ENCODE results near the gene FLYWCH1. TPM values are rescaled to one million over a fixed set of nuclear protein-coding genes. Genes with fewer than 3 reads are reported as not detected.

FLYWCH1 gene
- total RNA-seq, 4 donors from 2014 or later: 33.8 to 61.6 (median 46.8) TPM

DNA sequence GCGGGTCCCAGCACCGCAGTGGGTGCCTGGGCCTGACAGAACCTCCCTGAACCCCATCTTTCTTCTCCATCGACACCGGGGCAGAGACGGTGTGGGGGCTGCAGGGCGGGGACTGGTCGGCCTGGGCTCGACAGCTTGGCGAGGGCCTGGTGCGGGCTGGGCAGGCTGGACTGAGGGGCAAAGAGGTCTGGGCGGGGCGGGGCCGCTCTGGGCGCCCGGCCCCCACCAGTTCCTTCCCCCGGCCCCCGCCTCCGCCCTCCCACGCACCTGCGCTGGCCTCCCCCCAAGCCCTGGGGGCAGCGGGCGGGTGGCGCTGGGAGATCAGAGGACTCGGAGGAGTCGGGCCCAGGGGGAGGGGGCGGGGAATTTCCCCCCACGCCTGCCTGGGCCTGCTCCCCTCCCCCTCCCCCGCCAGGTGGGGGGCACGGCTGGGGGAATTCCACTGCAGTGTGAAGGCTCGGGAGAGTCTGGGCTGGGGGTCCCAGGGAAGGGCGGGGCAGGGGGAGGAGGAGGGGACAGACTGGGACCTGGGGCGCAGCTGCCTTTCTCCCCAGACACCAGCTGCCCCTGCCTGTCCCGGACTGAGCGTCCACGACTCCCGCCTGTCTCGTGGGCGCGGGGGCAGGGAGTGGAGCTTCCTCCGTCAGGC is 51.5 kb downstream of the FLYWCH1 start:
- Histone ChIP-seq H3K4me3 (peak overlapping the region; percentile 34 to 50 (median 36)), H3K9me3 (no peaks in the 10 kb centered on the region), H3K36me3 (no peaks in the 10 kb centered on the region), H3K27me3 (peaks cover 34 to 99% (median 75%) of the 10 kb centered on the region in 4 donors), H3K4me1 (peaks cover 39 to 57% (median 53%) of the 10 kb centered on the region in 4 donors), H3K27ac (replicated peaks in 1 of 4) (no peak overlapping the region)
- WGBS: 3% methylated on average over 5 of the region's 40 CpGs
- intact Hi-C loops (cut with DNase I): no loop called here
- no peak for DNase-seq (ENCODE audit: extremely low spot score)
- TF ChIP-seq, protein P1, sequence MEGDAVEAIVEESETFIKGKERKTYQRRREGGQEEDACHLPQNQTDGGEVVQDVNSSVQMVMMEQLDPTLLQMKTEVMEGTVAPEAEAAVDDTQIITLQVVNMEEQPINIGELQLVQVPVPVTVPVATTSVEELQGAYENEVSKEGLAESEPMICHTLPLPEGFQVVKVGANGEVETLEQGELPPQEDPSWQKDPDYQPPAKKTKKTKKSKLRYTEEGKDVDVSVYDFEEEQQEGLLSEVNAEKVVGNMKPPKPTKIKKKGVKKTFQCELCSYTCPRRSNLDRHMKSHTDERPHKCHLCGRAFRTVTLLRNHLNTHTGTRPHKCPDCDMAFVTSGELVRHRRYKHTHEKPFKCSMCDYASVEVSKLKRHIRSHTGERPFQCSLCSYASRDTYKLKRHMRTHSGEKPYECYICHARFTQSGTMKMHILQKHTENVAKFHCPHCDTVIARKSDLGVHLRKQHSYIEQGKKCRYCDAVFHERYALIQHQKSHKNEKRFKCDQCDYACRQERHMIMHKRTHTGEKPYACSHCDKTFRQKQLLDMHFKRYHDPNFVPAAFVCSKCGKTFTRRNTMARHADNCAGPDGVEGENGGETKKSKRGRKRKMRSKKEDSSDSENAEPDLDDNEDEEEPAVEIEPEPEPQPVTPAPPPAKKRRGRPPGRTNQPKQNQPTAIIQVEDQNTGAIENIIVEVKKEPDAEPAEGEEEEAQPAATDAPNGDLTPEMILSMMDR (IDR thresholded peaks at IDR 0.05): no peak
- TF ChIP-seq POLR2AphosphoS5 (IDR thresholded peaks at IDR 0.05) (no peak), POLR2A (IDR thresholded peaks at IDR 0.05; ENCODE audit: low read depth) (no peak), EP300 (IDR thresholded peaks at IDR 0.05) (no peak)

DNA sequence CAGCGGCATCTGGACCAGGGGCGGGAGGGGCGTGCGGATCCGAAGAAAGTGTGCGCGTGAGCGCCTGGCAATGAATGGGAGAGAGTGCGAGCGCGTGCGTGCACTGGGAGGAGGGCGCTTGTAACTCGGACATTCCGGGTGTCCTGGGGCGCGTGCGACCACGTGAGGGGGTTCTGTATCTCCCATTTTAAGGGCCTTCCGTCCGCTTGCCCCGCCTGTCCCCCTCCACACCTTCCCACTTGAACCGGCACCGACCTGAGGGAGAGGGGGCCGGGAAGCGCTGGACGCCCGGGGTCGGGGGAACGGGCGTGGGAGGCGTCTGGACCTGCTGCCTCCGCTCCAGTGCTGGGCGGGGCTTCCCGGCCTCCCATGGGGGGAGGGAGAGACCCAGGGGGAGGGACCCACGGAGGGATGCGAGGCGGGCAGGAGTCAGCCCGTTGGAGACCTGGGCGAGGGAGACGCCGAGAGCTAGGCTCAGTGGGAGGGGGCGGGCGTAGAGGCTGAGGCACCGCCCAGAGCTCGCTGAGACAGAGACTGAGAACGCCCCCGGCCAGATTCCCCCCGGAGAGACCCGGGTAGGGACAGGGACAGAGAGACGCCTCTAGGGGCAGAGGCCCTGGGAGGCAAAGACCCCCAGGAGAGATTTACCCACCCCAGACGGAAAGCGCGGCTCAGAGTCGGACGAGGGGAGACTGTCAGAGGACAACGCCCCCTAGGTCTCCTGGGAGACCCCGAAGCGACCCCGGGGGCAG is 52.2 kb downstream of the FLYWCH1 start, which contains the start of gene KREMEN2:
TSS of gene KREMEN2 (plus strand) at position 553 of the 752 bp plus-strand sequence. CDS start 246 bp downstream, outside the sequence.
- H3K4me1 ChIP-seq: peaks cover 45 to 64% (median 60%) of the 10 kb centered on the region in 4 donors
- 2% methylated on average over 28 of the region's 60 CpGs for WGBS
- peaks cover 34 to 100% (median 75%) of the 10 kb centered on the region in 4 donors for H3K27me3 ChIP-seq
- no peak within 1 kb of the TSS for H3K27ac ChIP-seq (replicated peaks in 1 of 4)
- no peak for DNase-seq (ENCODE audit: extremely low spot score)
- TF ChIP-seq EP300 (IDR thresholded peaks at IDR 0.05) (no peak), POLR2AphosphoS5 (IDR thresholded peaks at IDR 0.05) (no peak), POLR2A (IDR thresholded peaks at IDR 0.05; ENCODE audit: low read depth) (no peak)
- TF ChIP-seq, protein P1 (IDR thresholded peaks at IDR 0.05): no peak
- H3K36me3 ChIP-seq: no peaks in the 10 kb centered on the region
- peak within 1 kb of the TSS; percentile 34 to 50 (median 36) for H3K4me3 ChIP-seq
- intact Hi-C loops (cut with DNase I): no loop called here
- no peaks in the 10 kb centered on the region for H3K9me3 ChIP-seq

DNA sequence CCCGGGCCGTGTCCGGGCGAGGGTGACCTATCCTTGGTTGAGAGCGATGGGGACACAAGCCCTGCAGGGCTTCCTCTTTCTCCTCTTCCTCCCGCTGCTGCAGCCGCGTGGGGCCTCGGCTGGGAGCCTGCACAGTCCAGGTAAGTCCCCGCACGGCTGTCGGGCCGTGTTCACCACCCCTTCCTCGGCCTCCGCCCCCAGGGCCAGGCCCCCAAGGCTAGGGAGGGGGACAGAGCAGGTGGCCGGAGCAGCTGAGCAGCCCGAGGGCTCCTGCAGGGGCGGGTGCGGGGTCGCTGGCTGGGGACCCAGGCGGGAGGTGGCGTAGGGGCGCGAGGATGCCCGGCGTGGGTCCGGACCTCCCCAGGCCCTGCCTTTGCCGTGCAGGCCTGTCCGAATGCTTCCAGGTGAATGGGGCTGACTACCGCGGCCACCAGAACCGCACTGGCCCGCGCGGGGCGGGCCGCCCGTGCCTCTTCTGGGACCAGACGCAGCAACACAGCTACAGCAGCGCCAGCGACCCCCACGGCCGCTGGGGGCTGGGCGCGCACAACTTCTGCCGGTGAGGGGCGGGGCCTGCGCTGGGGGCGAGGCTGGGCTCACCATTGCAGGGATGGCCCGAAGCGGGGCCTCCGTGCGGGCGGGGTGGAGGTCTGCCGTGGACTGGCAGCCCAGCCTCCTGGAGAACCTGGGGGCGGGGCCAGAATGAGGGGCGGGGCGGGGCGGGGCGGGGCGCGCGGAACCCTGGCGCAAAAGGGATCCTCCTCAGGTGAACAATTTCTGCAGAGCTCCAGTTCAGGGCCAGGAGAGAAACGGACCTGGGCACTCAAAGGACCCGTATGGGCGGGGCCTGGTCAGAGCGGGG is 53.0 kb downstream of the FLYWCH1 start:
- TF ChIP-seq, protein P1 (IDR thresholded peaks at IDR 0.05): no peak
- TF ChIP-seq POLR2A (IDR thresholded peaks at IDR 0.05; ENCODE audit: low read depth) (no peak), EP300 (IDR thresholded peaks at IDR 0.05) (no peak), POLR2AphosphoS5 (IDR thresholded peaks at IDR 0.05) (no peak)
- Histone ChIP-seq H3K27ac (replicated peaks in 1 of 4) (no peak overlapping the region), H3K9me3 (no peaks in the 10 kb centered on the region), H3K36me3 (no peaks in the 10 kb centered on the region), H3K4me1 (peaks cover 46 to 70% (median 65%) of the 10 kb centered on the region in 4 donors), H3K4me3 (peak overlapping the region; percentile 34 to 50 (median 36)), H3K27me3 (peaks cover 34 to 92% (median 75%) of the 10 kb centered on the region in 4 donors)
- under 1% methylated on average over 23 of the region's 68 CpGs for WGBS
- no peak for DNase-seq (ENCODE audit: extremely low spot score)
- intact Hi-C loops (cut with DNase I): no loop called here

DNA sequence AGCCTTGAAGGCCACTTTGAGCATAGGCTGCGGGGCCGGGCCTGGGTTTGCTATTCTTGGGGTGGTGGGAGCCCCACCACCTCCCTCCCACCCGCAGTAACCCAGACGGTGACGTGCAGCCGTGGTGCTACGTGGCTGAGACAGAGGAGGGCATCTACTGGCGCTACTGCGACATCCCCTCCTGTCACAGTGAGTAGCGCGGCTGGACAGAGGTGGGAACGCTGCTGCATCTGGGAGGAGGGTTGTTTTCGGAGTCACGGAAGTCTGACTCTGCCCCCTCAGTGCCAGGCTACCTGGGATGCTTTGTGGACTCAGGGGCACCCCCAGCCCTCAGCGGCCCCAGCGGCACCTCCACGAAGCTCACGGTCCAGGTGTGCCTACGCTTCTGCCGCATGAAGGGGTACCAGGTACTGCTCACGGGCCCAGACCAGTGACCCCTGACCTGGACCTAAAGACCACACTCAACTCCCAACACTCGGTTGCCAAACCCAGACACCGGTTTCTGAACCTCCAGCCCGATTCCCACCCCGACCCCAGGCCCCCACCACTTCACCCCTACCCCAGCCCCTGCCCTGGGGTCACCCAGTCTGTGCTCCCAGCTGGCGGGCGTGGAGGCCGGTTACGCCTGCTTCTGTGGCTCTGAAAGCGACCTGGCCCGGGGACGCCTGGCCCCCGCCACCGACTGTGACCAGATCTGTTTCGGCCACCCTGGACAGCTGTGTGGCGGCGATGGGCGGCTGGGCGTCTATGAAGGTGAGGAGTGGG is 54.5 kb downstream of the FLYWCH1 start:
- H3K36me3 ChIP-seq: no peaks in the 10 kb centered on the region
- H3K4me1 ChIP-seq: peaks cover 55 to 81% (median 75%) of the 10 kb centered on the region in 4 donors
- peak overlapping the region; percentile 22 to 49 (median 30) for H3K4me3 ChIP-seq
- TF ChIP-seq POLR2A (IDR thresholded peaks at IDR 0.05; ENCODE audit: low read depth) (no peak), EP300 (IDR thresholded peaks at IDR 0.05) (no peak), POLR2AphosphoS5 (IDR thresholded peaks at IDR 0.05) (no peak)
- TF ChIP-seq, protein P1 (IDR thresholded peaks at IDR 0.05): no peak
- intact Hi-C loops (cut with DNase I): no loop called here
- no peak for DNase-seq (ENCODE audit: extremely low spot score)
- H3K27me3 ChIP-seq: peaks cover 34 to 77% (median 69%) of the 10 kb centered on the region in 4 donors
- no peaks in the 10 kb centered on the region for H3K9me3 ChIP-seq
- H3K27ac ChIP-seq (replicated peaks in 1 of 4): no peak overlapping the region
- 36% methylated on average over 24 of the region's 39 CpGs for WGBS
